ENCODE data around the gene DYSF.

GRCh38 chr2:71716697-71717624 lies 263.6 kb downstream of the DYSF start:
- TF ChIP-seq, protein P1, sequence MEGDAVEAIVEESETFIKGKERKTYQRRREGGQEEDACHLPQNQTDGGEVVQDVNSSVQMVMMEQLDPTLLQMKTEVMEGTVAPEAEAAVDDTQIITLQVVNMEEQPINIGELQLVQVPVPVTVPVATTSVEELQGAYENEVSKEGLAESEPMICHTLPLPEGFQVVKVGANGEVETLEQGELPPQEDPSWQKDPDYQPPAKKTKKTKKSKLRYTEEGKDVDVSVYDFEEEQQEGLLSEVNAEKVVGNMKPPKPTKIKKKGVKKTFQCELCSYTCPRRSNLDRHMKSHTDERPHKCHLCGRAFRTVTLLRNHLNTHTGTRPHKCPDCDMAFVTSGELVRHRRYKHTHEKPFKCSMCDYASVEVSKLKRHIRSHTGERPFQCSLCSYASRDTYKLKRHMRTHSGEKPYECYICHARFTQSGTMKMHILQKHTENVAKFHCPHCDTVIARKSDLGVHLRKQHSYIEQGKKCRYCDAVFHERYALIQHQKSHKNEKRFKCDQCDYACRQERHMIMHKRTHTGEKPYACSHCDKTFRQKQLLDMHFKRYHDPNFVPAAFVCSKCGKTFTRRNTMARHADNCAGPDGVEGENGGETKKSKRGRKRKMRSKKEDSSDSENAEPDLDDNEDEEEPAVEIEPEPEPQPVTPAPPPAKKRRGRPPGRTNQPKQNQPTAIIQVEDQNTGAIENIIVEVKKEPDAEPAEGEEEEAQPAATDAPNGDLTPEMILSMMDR (IDR thresholded peaks at IDR 0.05) = no peak
- TF ChIP-seq POLR2A (IDR thresholded peaks at IDR 0.05) = no peak
